Measurements from ENCODE around the gene PYGM.
A peak's percentile ranks its signal among the peaks of the same experiment; 100 is the strongest.

The PYGM gene

GRCh38 chr11:64735725-64736259 lies 24.0 kb downstream of the PYGM start:
- no peak for DNase-seq (ENCODE audit: low spot score)

- DNase-seq (ENCODE audit: low spot score): no peak
These were observed 24.7 kb downstream of the PYGM start for GRCh38 chr11:64734811-64735724.

GRCh38 chr11:64731601-64732000 lies 28.2 kb downstream of the PYGM start:
- no peak for DNase-seq (ENCODE audit: low spot score)

GRCh38 chr11:64729851-64730382 lies 29.9 kb downstream of the PYGM start:
- DNase-seq (ENCODE audit: low spot score): no peak

- DNase-seq (ENCODE audit: low spot score): no peak
These were observed 30.9 kb downstream of the PYGM start for GRCh38 chr11:64728757-64729365.

GRCh38 chr11:64726867-64727530 lies 32.8 kb downstream of the PYGM start:
- DNase-seq (ENCODE audit: low spot score): no peak

GRCh38 chr11:64726211-64726641 lies 33.5 kb downstream of the PYGM start:
- DNase-seq (ENCODE audit: low spot score): no peak

- no peak for DNase-seq (ENCODE audit: low spot score)
These were observed 34.8 kb downstream of the PYGM start for GRCh38 chr11:64724863-64725532.

GRCh38 chr11:64723907-64724862 lies 35.6 kb downstream of the PYGM start:
- no peak for DNase-seq (ENCODE audit: low spot score)

- peak; percentile 99 for DNase-seq (ENCODE audit: low spot score)
These were observed 36.5 kb downstream of the PYGM start, which contains the start of gene NRXN2 for GRCh38 chr11:64723117-64723906. Gene NRXN2, minus strand, starts transcription at chr11:64723197. Its CDS starts 9,498 bp downstream, at chr11:64713699.

- DNase-seq (ENCODE audit: low spot score): no peak
These were observed 37.4 kb downstream of the PYGM start for GRCh38 chr11:64722141-64723065.

- DNase-seq (ENCODE audit: low spot score): no peak
These were observed 38.4 kb downstream of the PYGM start for GRCh38 chr11:64721359-64721699.

GRCh38 chr11:64720640-64721358 lies 39.0 kb downstream of the PYGM start:
- no peak for DNase-seq (ENCODE audit: low spot score)

- no peak for DNase-seq (ENCODE audit: low spot score)
These were observed 39.6 kb downstream of the PYGM start for GRCh38 chr11:64720167-64720566.

GRCh38 chr11:64719406-64719805 lies 40.4 kb downstream of the PYGM start:
- no peak for DNase-seq (ENCODE audit: low spot score)

GRCh38 chr11:64718780-64719124 lies 41.0 kb downstream of the PYGM start:
- DNase-seq (ENCODE audit: low spot score): no peak

- no peak for DNase-seq (ENCODE audit: low spot score)
These were observed 41.5 kb downstream of the PYGM start for GRCh38 chr11:64718084-64718779.

GRCh38 chr11:64717268-64717578 lies 42.6 kb downstream of the PYGM start:
- no peak for DNase-seq (ENCODE audit: low spot score)
